ENCODE data around the gene SDF2L1. TPM values are rescaled to one million over a fixed set of nuclear protein-coding genes. Genes with fewer than 3 reads are reported as not detected.

The SDF2L1 gene
- total RNA-seq, 3 donors from 2014 or later = 23.1 to 50.1 (median 26.6) TPM

DNA sequence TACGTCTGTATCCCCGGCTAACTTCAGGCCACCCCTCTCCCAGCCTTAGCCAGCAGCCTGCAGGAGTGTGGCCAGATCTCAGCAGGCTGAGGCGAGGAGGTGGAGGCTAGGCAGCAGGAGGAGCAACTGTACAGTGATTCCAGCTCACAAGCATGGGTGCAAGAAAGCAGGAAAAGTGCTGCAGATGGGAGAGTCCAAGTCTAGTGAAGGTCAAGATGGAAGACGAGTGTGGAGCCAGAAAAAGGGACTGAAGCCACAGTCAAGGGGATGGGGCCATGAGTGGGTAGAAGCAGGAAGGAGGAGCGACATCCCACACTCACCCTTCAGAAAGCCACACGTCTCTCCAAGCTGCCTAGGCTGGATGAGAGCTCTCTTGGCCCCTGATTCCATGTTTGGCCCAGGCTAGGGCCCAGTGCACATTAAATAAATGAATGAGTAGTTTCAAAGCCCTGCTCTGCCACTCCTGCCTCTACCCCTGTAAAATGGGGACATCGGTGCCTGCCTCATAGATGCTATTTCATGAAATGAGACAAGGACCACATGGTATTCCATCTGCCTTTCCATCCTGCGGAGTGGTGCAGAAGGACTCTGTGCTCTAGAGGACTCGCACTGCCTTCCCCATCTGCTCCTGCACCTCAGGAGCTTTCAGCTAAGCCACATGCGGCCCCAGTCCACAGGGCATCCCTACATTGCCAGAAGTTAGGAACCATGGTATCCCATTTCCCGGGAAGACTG lies 15.2 kb upstream of the SDF2L1 start:
- intact Hi-C loops (cut with DNase I; ENCODE audit: low total_unique reads) = no loop called here
- no peaks in the 10 kb centered on the region for H3K27me3 ChIP-seq
- TF ChIP-seq CTCF (IDR thresholded peaks at IDR 0.05) = no peak
- no peak for TF ChIP-seq POLR2A (IDR thresholded peaks at IDR 0.05)
- TF ChIP-seq POLR2AphosphoS5 (IDR thresholded peaks at IDR 0.05) = no peak
- no peak overlapping the region for H3K27ac ChIP-seq
- no peak for DNase-seq (ENCODE audit: low spot score in 2 of 2)
- peaks cover 12 to 14% of the 10 kb centered on the region in 2 donors for H3K4me1 ChIP-seq
- H3K4me3 ChIP-seq = no peak overlapping the region
- no peaks in the 10 kb centered on the region for H3K36me3 ChIP-seq
- no peaks in the 10 kb centered on the region for H3K9me3 ChIP-seq

DNA sequence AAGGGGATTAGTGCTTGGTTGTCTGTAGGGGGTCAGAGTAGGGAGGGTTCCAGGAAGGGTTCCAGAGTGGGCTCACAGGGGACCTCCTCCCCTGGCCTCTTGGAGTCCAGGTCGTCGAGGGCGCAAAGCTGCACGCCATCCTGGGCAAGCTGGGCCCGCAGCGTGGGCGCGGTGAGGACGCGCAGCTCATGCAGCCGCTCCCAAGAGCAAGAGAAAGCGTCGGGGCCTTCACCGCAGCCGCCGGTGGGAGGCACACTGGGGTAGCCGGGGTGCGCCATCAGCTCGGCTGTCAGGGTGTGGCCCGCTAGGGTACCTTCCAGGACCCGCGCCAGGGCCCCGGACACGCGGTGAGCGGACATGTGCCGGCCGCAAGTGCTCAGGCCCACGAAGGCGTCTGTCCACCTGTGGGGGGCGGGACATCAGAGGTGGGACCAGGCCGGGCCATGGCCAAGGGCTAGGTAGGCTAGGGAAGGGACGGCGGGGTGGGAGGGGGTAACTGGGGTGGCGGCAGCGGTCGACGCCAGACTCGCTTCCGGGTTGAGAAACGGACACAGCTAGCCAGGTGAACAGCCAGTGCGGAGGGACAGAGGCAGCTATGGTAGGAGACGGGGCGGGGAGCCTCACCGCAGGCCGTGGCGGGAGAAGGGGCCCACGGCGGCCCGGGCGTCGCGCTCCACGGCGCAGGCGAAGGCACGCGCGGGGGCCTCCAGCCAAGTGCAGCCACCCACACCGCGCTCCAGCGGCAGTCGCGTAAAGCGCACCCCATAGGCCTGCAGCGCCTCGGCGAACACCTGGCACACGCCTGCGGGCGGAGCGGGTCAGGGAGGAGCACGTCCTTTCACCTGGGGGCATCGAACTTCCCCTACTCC lies 13.5 kb upstream of the SDF2L1 start:
- Histone ChIP-seq H3K27me3 (no peaks in the 10 kb centered on the region), H3K9me3 (no peaks in the 10 kb centered on the region), H3K36me3 (no peaks in the 10 kb centered on the region), H3K4me1 (peaks cover 3 to 12% of the 10 kb centered on the region in 2 donors), H3K27ac (peak overlapping the region in 1 of 2 donors; percentile 83), H3K4me3 (peak overlapping the region; percentile 76 to 89 (median 85))
- no peak for DNase-seq (ENCODE audit: low spot score in 2 of 2)
- TF ChIP-seq POLR2AphosphoS5 (IDR thresholded peaks at IDR 0.05) (no peak), POLR2A (IDR thresholded peaks at IDR 0.05) (no peak), CTCF (IDR thresholded peaks at IDR 0.05) (no peak)
- intact Hi-C loops (cut with DNase I; ENCODE audit: low total_unique reads) = no loop called here

- peaks cover 0 to 8% of the 10 kb centered on the region in 2 donors for H3K4me1 ChIP-seq
- H3K36me3 ChIP-seq = no peaks in the 10 kb centered on the region
- no peaks in the 10 kb centered on the region for H3K9me3 ChIP-seq
- intact Hi-C loops (cut with DNase I; ENCODE audit: low total_unique reads) = no loop called here
- no peaks in the 10 kb centered on the region for H3K27me3 ChIP-seq
- H3K27ac ChIP-seq = peak within 1 kb of the TSS; percentile 76 to 83
- TF ChIP-seq POLR2AphosphoS5 (IDR thresholded peaks at IDR 0.05) (peak; percentile 44 to 68 (median 63)), POLR2A (IDR thresholded peaks at IDR 0.05) (no peak), CTCF (IDR thresholded peaks at IDR 0.05) (peak in 2 of 3 donors; percentile 84 to 85)
- DNase-seq (ENCODE audit: low spot score in 2 of 2) = peak; percentile 89 to 94
- peak within 1 kb of the TSS; percentile 76 to 89 (median 85) for H3K4me3 ChIP-seq
Measured at GRCh38 chr22:21629255-21630149, 12.6 kb upstream of the SDF2L1 start, which contains the start of gene YDJC. Gene YDJC, minus strand, starts transcription at chr22:21630022. Its CDS starts 8 bp downstream, at chr22:21630014.

DNA sequence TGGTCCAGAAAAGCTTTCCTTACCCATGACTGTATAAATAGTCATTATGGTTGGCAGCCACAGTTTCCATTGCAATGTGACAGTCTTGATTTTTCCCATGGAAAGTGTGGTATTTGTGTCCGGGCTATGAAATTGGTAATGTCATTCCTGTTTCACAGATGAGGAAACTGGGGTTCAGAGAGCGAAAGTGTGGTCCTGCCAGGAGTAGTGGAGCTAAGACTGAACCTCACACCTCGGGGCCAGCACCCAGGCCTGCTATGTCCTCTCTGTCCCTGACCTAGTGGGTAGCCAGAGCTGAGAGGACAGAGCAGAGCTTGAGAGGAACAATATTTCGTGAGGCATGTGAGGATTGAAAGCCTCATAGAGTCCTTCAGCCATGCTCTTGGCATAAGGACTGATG lies 11.1 kb upstream of the SDF2L1 start:
- intact Hi-C loops (cut with DNase I; ENCODE audit: low total_unique reads) = no loop called here
- Histone ChIP-seq H3K4me3 (no peak overlapping the region), H3K27me3 (no peaks in the 10 kb centered on the region), H3K36me3 (no peaks in the 10 kb centered on the region), H3K4me1 (peaks cover 0 to 8% of the 10 kb centered on the region in 2 donors), H3K27ac (no peak overlapping the region), H3K9me3 (no peaks in the 10 kb centered on the region)
- no peak for DNase-seq (ENCODE audit: low spot score in 2 of 2)
- TF ChIP-seq POLR2AphosphoS5 (IDR thresholded peaks at IDR 0.05) (no peak), POLR2A (IDR thresholded peaks at IDR 0.05) (no peak), CTCF (IDR thresholded peaks at IDR 0.05) (no peak)
